AG09319 (cell line): ENCODE results near the gene COA5.
A peak's percentile ranks its signal among the peaks of the same experiment; 100 is the strongest.

Experiments
- DNase-seq: peaks from one replicate; pipeline ENCODE4 v3.0.0-alpha.2; 2010; ENCODE audit warnings: low read depth; ENCODE audit errors: extremely low read depth
- TF ChIP-seq, protein P1 (sequence below): IDR thresholded peaks from 2 replicates; pipeline ENCODE4 v1.5.1; 2011; ENCODE audit warnings: low read depth, mild to moderate bottlenecking, inconsistent platforms, low read length, moderate library complexity

Gene COA5, protein sequence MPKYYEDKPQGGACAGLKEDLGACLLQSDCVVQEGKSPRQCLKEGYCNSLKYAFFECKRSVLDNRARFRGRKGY

DNA sequence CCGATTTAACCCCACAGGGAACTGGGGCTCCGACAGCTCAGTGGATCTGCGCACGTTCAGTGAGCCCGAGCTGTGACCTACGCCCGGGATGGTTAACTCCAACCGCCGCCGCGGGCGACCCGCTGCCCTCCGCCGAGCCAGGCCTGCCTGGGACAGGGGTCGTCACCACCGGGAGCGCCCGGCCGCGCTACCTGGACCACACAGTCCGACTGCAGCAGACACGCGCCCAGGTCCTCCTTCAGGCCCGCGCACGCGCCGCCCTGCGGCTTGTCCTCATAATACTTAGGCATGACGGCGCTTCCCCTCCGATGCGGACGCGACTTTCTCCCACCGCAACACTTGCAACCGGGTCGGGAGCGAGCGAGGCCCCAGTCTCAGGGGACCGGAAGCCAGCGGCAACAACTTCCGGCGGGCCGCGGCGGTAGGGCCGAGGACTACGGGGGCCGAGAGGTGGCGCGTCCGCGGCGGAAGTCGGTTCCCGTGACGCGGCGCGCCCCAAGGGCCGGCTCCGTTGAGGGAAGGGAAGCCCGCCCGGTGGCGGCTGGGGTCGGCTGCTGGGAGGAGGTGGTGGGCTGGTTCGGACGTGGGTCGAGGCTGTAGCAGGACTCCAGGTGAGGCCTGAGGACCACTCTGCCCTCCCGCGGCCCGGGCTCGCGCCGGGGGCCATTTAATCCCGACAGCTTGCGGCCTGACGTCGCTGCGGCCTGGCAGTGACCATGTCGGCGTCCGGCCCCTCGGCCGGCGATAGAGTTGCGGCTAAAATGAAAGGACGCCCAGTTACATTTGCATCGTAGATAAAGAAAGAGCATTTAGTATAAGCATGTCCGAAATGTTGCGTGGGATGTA lies at the start of gene COA5, which contains the start of gene UNC50:
COA5 (minus strand) TSS at position 397 of the 846 bp plus-strand sequence; CDS start at position 290, 107 bp downstream.
UNC50 (plus strand) TSS at position 474 of the 846 bp plus-strand sequence. CDS start 1,171 bp downstream, outside the sequence.
- DNase-seq, result peak; percentile 76
- TF ChIP-seq, protein P1, sequence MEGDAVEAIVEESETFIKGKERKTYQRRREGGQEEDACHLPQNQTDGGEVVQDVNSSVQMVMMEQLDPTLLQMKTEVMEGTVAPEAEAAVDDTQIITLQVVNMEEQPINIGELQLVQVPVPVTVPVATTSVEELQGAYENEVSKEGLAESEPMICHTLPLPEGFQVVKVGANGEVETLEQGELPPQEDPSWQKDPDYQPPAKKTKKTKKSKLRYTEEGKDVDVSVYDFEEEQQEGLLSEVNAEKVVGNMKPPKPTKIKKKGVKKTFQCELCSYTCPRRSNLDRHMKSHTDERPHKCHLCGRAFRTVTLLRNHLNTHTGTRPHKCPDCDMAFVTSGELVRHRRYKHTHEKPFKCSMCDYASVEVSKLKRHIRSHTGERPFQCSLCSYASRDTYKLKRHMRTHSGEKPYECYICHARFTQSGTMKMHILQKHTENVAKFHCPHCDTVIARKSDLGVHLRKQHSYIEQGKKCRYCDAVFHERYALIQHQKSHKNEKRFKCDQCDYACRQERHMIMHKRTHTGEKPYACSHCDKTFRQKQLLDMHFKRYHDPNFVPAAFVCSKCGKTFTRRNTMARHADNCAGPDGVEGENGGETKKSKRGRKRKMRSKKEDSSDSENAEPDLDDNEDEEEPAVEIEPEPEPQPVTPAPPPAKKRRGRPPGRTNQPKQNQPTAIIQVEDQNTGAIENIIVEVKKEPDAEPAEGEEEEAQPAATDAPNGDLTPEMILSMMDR, result no peak; the same call in 1 of the 2 replicates

DNA sequence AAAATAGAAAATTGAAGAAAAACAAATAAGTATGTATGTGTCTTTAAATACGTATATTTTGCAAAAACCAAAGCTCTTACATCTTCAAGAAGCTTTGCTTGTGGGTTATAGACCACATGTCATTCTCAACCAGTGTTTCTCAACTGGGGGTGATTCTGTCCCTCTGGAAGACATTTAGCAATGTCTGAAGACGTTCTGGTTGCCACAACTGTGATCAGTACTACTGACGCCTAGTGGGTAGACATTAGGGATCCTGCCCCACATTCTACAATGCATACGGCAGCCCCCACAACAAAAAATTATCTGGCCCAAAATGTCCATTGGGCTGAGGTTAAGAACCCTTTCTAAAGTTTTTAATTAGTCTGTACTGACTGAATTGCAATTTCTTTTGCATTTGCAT lies 48.5 kb upstream of the COA5 start:
- TF ChIP-seq, protein P1, result no peak
- no peak for DNase-seq

DNA sequence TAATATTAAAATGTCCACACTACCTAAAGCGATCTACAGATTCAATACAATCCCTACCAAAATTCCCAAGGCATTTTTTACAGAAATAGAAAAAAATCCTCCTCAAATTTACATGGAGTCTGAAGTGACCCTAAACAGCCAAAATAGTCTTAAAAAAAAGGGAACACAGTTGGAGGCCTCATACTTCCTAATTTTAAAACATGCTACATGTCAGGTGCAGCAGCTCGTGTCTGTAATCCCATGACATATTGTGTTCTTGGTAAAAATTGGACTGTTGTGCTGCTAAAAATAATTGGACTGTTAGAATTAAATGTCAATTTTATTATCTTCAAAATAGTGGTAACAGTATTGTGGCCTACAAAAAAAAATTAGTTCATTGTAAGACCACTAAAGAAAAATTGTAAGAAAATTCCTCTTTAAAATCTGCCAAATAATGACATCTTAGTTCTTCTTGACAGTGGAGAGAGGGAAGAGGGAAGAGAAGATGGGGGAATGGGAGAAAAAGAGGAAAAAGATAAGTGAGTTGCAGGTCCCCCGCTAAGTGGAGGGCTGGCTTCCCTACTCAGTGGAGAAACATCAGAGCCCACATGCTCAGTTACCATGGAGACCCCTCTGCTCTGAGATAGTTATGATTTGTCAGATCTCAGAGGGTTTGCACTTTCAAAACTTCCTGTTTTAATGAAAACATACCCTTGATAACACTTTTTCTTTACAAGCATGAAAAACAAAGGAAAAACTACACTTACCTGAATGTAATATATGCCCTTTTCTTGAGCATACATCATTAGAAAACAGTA lies 46.6 kb upstream of the COA5 start:
- TF ChIP-seq, protein P1, result no peak
- DNase-seq, result no peak

DNA sequence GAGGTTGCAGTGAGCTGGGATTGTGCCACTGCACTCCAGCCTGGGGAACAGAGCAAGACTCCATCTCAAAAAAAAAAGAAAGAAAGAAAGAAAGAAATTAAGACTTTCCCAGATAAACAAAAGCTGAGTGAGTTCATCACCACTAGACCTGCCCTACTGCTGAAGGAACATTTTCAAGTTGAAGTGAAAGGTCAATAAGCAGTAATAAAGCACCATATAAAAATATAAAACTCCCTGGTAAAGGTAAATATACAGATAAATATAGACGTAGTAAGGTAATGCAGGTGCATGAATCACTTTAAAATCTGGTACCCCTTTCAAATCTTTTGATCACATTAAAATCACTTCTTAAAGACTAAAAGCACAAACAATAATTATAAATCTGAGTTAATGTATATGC lies 42.7 kb upstream of the COA5 start:
- TF ChIP-seq, protein P1, result no peak
- no peak for DNase-seq

DNA sequence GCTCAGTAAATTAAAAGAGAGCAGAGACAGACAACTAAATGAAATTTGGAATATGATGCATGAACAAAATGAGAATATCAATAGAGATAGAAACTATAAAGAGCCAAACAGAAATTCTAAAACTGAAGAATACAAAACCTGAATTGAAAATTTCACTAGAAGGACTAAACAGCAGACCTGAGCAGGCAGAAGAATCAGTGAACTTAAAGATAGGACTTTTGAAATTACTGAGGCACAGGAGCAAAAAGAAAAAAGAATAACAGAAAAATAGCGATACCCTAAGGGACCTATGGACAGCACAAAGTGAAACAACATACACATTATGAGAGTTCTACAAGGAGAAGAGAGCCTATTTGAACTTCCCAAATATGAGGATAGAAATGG lies 41.7 kb upstream of the COA5 start:
- TF ChIP-seq, protein P1, result no peak
- no peak for DNase-seq

DNA sequence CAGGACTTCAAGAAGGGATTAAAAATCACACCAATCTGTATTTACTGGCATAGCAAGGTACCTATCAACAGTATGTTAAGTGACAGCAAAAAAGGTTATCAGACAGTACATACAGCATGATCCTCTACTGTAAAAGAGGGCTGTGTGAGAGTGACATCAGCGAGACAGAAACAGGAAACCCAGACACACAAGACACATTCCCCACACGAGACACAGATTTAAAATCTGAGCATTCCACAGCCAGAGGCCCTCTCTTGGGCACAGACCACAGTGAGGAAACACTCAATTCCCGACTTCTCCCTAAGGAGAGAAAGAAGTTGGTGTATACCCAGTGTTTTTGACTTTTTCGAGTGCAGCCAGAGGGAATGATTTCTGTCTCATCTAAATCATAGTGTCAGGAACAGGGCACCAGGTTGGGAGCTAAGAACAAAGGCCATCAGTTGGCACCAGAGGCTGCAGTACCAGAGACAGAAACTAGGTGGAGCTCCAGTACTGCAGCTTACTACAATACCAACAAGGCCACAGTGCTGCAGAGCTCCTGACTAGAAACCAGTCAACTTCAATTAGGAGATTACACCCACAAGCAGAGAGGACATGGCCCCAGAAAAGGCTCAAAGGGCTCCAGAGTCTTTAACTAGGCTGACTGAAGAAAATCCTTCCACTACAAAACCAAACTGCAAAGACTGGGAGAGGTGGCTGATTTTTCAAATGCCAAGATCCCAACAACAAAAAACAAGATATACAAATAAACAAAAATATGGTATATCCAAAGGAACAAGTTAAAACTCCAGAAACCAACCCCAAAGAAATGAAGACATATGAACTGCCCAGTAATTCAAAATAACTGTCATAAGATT lies 41.1 kb upstream of the COA5 start:
- TF ChIP-seq, protein P1, result no peak; the same call in none of the 2 replicates
- DNase-seq, result peak; percentile 38
